Measurements from ENCODE around the gene METTL23. TPM values are rescaled to one million over a fixed set of nuclear protein-coding genes. Genes with fewer than 3 reads are reported as not detected.

The METTL23 gene
- total and polyA plus RNA-seq, 2 of the 8 experiments (the other 6 are each of a cell fraction or from before 2014, with no cell fraction given) = 36.1 to 60.2 TPM

- Histone ChIP-seq H3K23ac (ENCODE audit: insufficient read length) (no peak overlapping the region), H3K9ac (replicated peaks in 1 of 4; ENCODE audit: extremely low read depth in 1 of 4, low read depth in 3 of 4, low read length in 3 of 4) (peak overlapping the region; percentile 17 to 100 (median 38)), H3K18ac (ENCODE audit: extremely low read depth, low read length) (no peak overlapping the region), H3K4ac (replicated peaks; ENCODE audit: insufficient read length, low read depth, low read length) (no peak overlapping the region), H4K8ac (ENCODE audit: extremely low read depth, insufficient read depth, low read length) (no peak overlapping the region), H4K20me1 (replicated peaks in 1 of 2; ENCODE audit: control insufficient read depth in 1 of 2, insufficient read depth in 2 of 2, low read length in 2 of 2) (peaks cover 17% of the 10 kb centered on the region in 2 experiments), H2BK12ac (ENCODE audit: low read depth, low read length) (no peak overlapping the region), H3K4me2 (ENCODE audit: insufficient read depth in 1 of 2, low read depth in 2 of 2, low read length in 2 of 2) (peak overlapping the region; percentile 72 to 88), H2BK20ac (ENCODE audit: low read length) (no peak overlapping the region), H3K9me3 (ENCODE audit: insufficient read depth in 2 of 2, low read depth in 1 of 2, low read length in 1 of 2) (no peaks in the 10 kb centered on the region), H4K91ac (replicated peaks; ENCODE audit: insufficient read length, low read length) (no peak overlapping the region), H3K27ac (ENCODE audit: low read depth, low read length) (no peak overlapping the region), H2BK120ac (replicated peaks; ENCODE audit: low read depth, low read length) (no peak overlapping the region), H4K5ac (ENCODE audit: insufficient read length, low read depth, low read length) (no peak overlapping the region), H3K79me1 (ENCODE audit: low read depth, low read length) (no peaks in the 10 kb centered on the region), H2BK15ac (ENCODE audit: low read length) (no peak overlapping the region), H3K23me2 (ENCODE audit: low read depth, low read length) (peaks cover 9% of the 10 kb centered on the region; the same call in 1 of the 2 replicates), H3K27me3 (replicated peaks in 1 of 4; ENCODE audit: control insufficient read depth in 3 of 4, extremely low read depth in 1 of 4, insufficient read depth in 3 of 4, low read length in 3 of 4) (no peaks in the 10 kb centered on the region), H3K36me3 (ENCODE audit: control insufficient read depth in 2 of 4, insufficient read depth in 4 of 4, low read length in 3 of 4) (peaks cover 15 to 51% (median 36%) of the 10 kb centered on the region in 4 experiments), H3K56ac (replicated peaks; ENCODE audit: insufficient read length, low read depth, low read length) (no peak overlapping the region), H2BK5ac (ENCODE audit: low read depth, low read length) (no peak overlapping the region), H3K79me2 (ENCODE audit: control insufficient read depth in 1 of 2, insufficient read depth in 2 of 2, low read length in 2 of 2) (peaks cover 16 to 62% of the 10 kb centered on the region in 2 experiments), H3K4me1 (replicated peaks in 1 of 4; ENCODE audit: control insufficient read depth in 3 of 4, insufficient read depth in 4 of 4, low read length in 3 of 4) (peaks cover 3 to 12% (median 7%) of the 10 kb centered on the region in 4 experiments; a peak in 6 of 7 replicates), H2AFZ (ENCODE audit: low read length) (no peak overlapping the region), H3K4me3 (ENCODE audit: extremely low read depth in 1 of 4, insufficient read depth in 2 of 4, low read depth in 3 of 4, low read length in 4 of 4) (peak overlapping the region; percentile 88 to 100 (median 98)), H3K14ac (ENCODE audit: insufficient read length) (no peak overlapping the region), H2AK5ac (ENCODE audit: low read depth, low read length) (no peak overlapping the region)
- ChIA-PET POLR2A (ENCODE audit: partially characterized antibody) (interaction anchor here (0.7 to 9.2 kb wide), 13 partner anchors 9 to 510 kb away, joined by 3 to 181 read pairs (median 4); partner anchors contain the start of genes JMJD6, METTL23 and MXRA7), CTCF (ENCODE audit: partially characterized antibody) (interaction anchor here (1.1 to 1.8 kb wide), 3 partner anchors 8 to 21 kb away, joined by 3 to 6 read pairs (median 3); partner anchors contain the start of gene METTL23)
- no peak for FAIRE-seq
- no peak for DNase-seq (ENCODE audit: low read depth in 1 of 2, low spot score in 2 of 2)
- 62% methylated on average over 5 of the region's 5 CpGs; no CpG with 5 or more reads in 1 of the 2 experiments for WGBS, 2 experiments (ENCODE audit: extremely low coverage in 1 of 2, insufficient coverage in 1 of 2, insufficient read length in 1 of 2, insufficient replicate concordance in 2 of 2, low coverage in 1 of 2, low lambda C conversion rate in 2 of 2, missing lambda C conversion rate in 1 of 2)
- no peak for TF ChIP-seq BRCA1 (IDR thresholded peaks at IDR 0.05; ENCODE audit: low read depth, low read length)
- no peak for TF ChIP-seq E2F6 (IDR thresholded peaks at IDR 0.05)
- TF ChIP-seq ZNF274 (IDR thresholded peaks at IDR 0.05; ENCODE audit: borderline replicate concordance, extremely low read depth, low read length) = no peak
- no peak for TF ChIP-seq CREB1 (IDR thresholded peaks at IDR 0.05)
- no peak for TF ChIP-seq TEAD4 (IDR thresholded peaks at IDR 0.05; ENCODE audit: low read depth, low read length)
- TF ChIP-seq RBBP5 (IDR thresholded peaks at IDR 0.05; ENCODE audit: borderline replicate concordance, low read depth, low read length) = no peak
- TF ChIP-seq NANOG (IDR thresholded peaks at IDR 0.05; ENCODE audit: insufficient read depth, low read depth, low read length, poor library complexity, severe bottlenecking) = no peak
- TF ChIP-seq PHF8 (conservative IDR thresholded peaks at IDR 0.05; ENCODE audit: low read depth, low read length) = no peak
- TF ChIP-seq KDM1A (IDR thresholded peaks at IDR 0.05; ENCODE audit: borderline replicate concordance, low read length) = no peak
- peak; percentile 47 for TF ChIP-seq POLR2AphosphoS5 (IDR thresholded peaks at IDR 0.05; ENCODE audit: low read depth, low read length)
- TF ChIP-seq TCF12 (IDR thresholded peaks at IDR 0.05; ENCODE audit: low read depth, low read length) = no peak
- TF ChIP-seq RFX5 (IDR thresholded peaks at IDR 0.05; ENCODE audit: borderline replicate concordance, low read depth, low read length) = no peak
Measured at GRCh38 chr17:76735006-76735405, 8.4 kb downstream of the METTL23 start.
